Transverse colon (tissue), 4 donors: Measurements from ENCODE around the gene MEIOC. TPM values are rescaled to one million over a fixed set of nuclear protein-coding genes. Genes with fewer than 3 reads are reported as not detected.

Experiments used
- DNase-seq: peaks from one replicate; pipeline ENCODE4 v3.0.0-alpha.2; 2019
- H3K27ac ChIP-seq, 4 donors: fragments of 200-600 bp; sonication (generic); 2 replicates each; pipeline ENCODE4 v1.5.1; 2016 to 2018; ENCODE audit warnings: inconsistent platforms in 4 of 4
- H3K27me3 ChIP-seq: fragments of 200-600 bp; sonication (generic); 2 replicates; pipeline ENCODE4 v1.5.1; 2017; ENCODE audit warnings: inconsistent platforms
- H3K36me3 ChIP-seq, 4 donors: fragments of 200-600 bp; sonication (generic); 2 replicates each; pipeline ENCODE4 v1.5.1; 2017 to 2019; ENCODE audit warnings: inconsistent platforms in 4 of 4
- H3K4me1 ChIP-seq, 4 donors: fragments of 200-600 bp; sonication (generic); 2 replicates each; pipeline ENCODE4 v1.5.1; 2017 to 2020; ENCODE audit warnings: inconsistent platforms in 4 of 4
- H3K4me3 ChIP-seq, 4 donors: fragments of 200-600 bp; sonication (generic); 1 replicate in 1 of 4; 2 replicates in 3 of 4; pipeline versions ENCODE4 v1.5.1 to v1.6.1; 2017 to 2019; ENCODE audit warnings: inconsistent platforms in 4 of 4
- H3K9me3 ChIP-seq, 2 donors: fragments of 200-600 bp; sonication (generic); 2 replicates each; pipeline ENCODE4 v1.5.1; 2017 to 2019; ENCODE audit warnings: inconsistent platforms in 2 of 2
- EP300 ChIP-seq: sonication (generic); formaldehyde crosslinking; IDR thresholded peaks from one replicate; pipeline ENCODE4 v1.6.1; 2017; ENCODE audit warnings: antibody characterized with exemption, low read depth
- POLR2A ChIP-seq: fragments of 450-650 bp; IDR thresholded peaks from one replicate; pipeline ENCODE4 v1.6.1; 2016; ENCODE audit warnings: antibody characterized with exemption, mild to moderate bottlenecking, moderate library complexity
- POLR2AphosphoS5 ChIP-seq, 3 donors: sonication (generic); formaldehyde crosslinking; IDR thresholded peaks; one replicate each; pipeline ENCODE4 v1.6.1; 2016; ENCODE audit warnings: antibody characterized with exemption in 3 of 3
- WGBS, 2 donors: methylation state at CpG; one replicate each; pipeline ENCODE4 v1.1.5; 2018; ENCODE audit warnings: low coverage in 1 of 2; 5-methylcytosine and 5-hydroxymethylcytosine counted together
- in situ Hi-C, 4 donors: fragments of 200-750 bp; cut with MboI; loops; one replicate each; pipeline versions ENCODE4 v1.15.0 to v1.15.1; 2017; ENCODE audit warnings: low sequenced_read_pairs in 3 of 4, low pct_ligation_motif_present in 1 of 4, low pct_unique_long_range_greater_than_20kb in 1 of 4
- intact Hi-C: fragments of 100-400 bp; cut with DNase I; formaldehyde crosslinking; loops from one replicate; pipeline ENCODE4 v1.15.1; 2023; ENCODE audit warnings: low total_unique reads
- total RNA-seq, 4 donors: library from RNA; depleted of rRNA; stranded (reverse); fragments of >200 nt; gene quantifications; one replicate each; pipeline ENCODE4 v1.1.0, GENCODE V29; 2016
- TF ChIP-seq, protein P1 (sequence below), 5 experiments: fragments of 200-600 bp in 3 of 5; fragments of 450-650 bp in 2 of 5; sonication (generic) in 3 of 5; IDR thresholded peaks; 1 replicate in 2 of 5; 2 replicates in 3 of 5; pipeline ENCODE4 v1.5.1; 2016 to 2017; ENCODE audit warnings: antibody characterized with exemption in 5 of 5, inconsistent platforms in 3 of 5, mild to moderate bottlenecking in 2 of 5, moderate library complexity in 1 of 5

The MEIOC gene
- total RNA-seq, 4 donors from 2014 or later, result not detected

DNA sequence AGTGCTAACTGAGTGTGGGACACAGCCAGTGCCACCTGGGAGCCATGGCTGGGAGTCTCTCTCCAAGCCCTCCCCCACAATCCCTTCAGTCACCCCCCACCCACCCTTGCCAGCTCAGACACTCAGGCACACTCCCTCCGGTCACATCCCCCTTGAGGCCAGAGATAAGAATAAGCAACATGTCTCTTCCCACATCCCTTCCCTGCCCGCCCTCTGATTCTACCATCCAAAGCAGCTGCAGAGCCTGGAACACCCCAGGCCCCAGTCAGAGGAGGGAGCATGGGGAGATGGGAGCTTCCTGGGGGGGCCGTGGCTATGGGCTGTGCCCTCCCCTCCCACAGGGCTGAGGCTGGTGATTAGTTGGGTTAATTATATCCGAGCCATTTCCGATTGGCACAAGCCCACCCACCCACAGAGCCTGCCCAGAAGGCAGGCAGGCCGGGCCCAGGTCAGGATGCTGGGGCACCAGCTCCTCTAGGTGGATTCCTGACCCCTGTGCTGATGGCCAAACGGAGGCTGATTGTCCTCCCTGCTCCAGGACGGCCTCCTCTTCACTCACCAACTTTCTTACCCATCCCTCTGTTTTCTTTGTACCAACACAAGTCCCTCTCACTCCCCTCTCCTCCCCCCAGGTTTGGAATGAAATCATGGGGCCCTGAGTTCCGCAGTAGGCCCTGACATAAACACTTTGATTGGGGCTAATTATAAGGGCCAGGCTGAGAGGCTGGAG is 28.6 kb upstream of the MEIOC start:
- H3K4me1 ChIP-seq, result no peaks in the 10 kb centered on the region
- in situ Hi-C loops, result loop anchor here in 3 of 4 donors (25.0 kb wide), 1 partner anchor 90 kb away; no protein-coding TSS in a partner anchor
- no peaks in the 10 kb centered on the region for H3K9me3 ChIP-seq
- H3K27me3 ChIP-seq, result no peaks in the 10 kb centered on the region
- WGBS, 2 donors, result 70 to 85% methylated on average over 2 to 9 of the region's 9 CpGs
- no peaks in the 10 kb centered on the region for H3K36me3 ChIP-seq
- no peak overlapping the region for H3K27ac ChIP-seq
- intact Hi-C loops, result no loop called here
- no peak for TF ChIP-seq POLR2AphosphoS5 (IDR thresholded peaks at IDR 0.05)
- TF ChIP-seq, protein P1, sequence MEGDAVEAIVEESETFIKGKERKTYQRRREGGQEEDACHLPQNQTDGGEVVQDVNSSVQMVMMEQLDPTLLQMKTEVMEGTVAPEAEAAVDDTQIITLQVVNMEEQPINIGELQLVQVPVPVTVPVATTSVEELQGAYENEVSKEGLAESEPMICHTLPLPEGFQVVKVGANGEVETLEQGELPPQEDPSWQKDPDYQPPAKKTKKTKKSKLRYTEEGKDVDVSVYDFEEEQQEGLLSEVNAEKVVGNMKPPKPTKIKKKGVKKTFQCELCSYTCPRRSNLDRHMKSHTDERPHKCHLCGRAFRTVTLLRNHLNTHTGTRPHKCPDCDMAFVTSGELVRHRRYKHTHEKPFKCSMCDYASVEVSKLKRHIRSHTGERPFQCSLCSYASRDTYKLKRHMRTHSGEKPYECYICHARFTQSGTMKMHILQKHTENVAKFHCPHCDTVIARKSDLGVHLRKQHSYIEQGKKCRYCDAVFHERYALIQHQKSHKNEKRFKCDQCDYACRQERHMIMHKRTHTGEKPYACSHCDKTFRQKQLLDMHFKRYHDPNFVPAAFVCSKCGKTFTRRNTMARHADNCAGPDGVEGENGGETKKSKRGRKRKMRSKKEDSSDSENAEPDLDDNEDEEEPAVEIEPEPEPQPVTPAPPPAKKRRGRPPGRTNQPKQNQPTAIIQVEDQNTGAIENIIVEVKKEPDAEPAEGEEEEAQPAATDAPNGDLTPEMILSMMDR (IDR thresholded peaks at IDR 0.05), result no peak
- TF ChIP-seq EP300, result no peak
- TF ChIP-seq POLR2A, result no peak
- DNase-seq, result no peak
- no peak overlapping the region for H3K4me3 ChIP-seq

DNA sequence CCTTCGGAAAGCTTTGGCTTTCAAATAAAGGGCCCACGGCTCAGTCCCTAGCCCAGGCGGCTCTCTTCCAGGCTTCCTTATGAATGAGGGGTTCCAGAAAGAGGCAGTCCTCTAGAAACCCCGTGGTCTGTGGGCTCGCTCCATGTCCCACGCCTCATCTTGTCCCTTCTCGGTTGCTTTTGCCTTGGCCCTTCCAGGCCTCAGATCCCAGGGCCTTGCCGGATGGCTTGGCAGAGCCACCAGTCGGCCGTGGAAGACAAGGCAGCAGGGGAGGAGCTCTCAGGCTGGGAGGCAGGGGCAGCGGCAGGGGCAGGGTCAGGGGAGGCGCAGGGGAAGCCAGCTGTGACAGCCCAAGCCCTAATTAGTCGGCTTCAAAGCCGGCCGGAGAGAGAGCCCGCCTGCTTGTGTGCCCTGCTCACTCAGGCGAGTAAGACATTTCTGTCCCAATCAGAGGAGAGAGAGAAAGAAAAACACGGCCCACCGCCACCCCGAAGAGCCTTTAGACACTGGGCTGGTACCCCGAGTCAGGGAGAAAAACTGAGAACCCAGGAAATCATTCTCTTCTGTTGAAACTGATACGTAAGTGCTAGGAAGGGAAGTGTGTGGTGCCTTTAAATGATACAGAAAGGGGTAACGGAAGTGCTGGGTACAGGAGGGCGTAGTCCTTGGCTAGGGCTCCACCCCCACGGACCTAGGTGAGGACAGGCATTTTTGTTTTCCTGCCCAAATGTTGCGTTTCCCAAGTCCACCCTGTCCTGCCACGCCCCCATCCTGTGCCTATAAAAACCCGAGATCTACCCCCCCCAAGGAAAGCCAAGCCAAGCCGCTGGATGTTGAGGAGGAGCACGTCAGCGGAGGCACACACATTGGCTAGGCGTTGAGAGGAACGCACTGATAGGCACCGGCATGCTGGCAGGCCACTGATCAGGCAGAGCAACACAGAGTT is 27.8 kb upstream of the MEIOC start:
- WGBS, 2 donors, result 13 to 73% methylated on average over 6 to 34 of the region's 34 CpGs
- Histone ChIP-seq H3K27me3 (no peaks in the 10 kb centered on the region), H3K27ac (no peak overlapping the region), H3K4me1 (no peaks in the 10 kb centered on the region), H3K36me3 (no peaks in the 10 kb centered on the region), H3K4me3 (no peak overlapping the region), H3K9me3 (no peaks in the 10 kb centered on the region)
- in situ Hi-C loops, result loop anchor here in 3 of 4 donors (25.0 kb wide), 1 partner anchor 91 kb away; no protein-coding TSS in a partner anchor
- TF ChIP-seq EP300 (no peak), POLR2A (no peak), POLR2AphosphoS5 (IDR thresholded peaks at IDR 0.05) (no peak)
- TF ChIP-seq, protein P1 (IDR thresholded peaks at IDR 0.05), result no peak
- intact Hi-C loops, result no loop called here
- DNase-seq, result no peak

DNA sequence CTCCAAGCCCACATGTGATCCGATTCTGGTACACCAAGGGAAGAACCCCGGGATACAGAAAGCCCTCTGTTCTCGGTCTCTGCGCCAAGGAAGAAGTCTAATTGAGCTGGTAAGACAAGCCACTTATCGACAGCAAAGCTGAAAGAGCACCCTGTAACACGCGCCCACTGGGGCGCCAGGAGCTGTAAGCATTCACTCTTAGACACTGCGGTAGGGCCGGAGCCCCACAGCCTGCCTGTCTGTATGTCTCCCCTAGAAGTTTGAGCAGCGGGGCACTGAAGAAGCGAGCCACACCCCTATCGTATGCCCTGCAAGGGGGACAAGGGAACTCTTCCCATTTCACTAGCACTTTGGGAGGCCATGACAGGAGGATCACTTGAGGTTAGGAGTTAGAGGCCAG is 27.0 kb upstream of the MEIOC start:
- no peak for DNase-seq
- no peak overlapping the region for H3K27ac ChIP-seq
- no peaks in the 10 kb centered on the region for H3K9me3 ChIP-seq
- in situ Hi-C loops, result loop anchor here in 3 of 4 donors (25.0 kb wide), 1 partner anchor 92 kb away; no protein-coding TSS in a partner anchor
- H3K4me3 ChIP-seq, result no peak overlapping the region
- H3K4me1 ChIP-seq, result no peaks in the 10 kb centered on the region
- H3K27me3 ChIP-seq, result no peaks in the 10 kb centered on the region
- no peaks in the 10 kb centered on the region for H3K36me3 ChIP-seq
- TF ChIP-seq POLR2AphosphoS5 (IDR thresholded peaks at IDR 0.05), result no peak
- TF ChIP-seq EP300, result no peak
- no peak for TF ChIP-seq POLR2A
- TF ChIP-seq, protein P1 (IDR thresholded peaks at IDR 0.05), result no peak
- intact Hi-C loops, result no loop called here
- WGBS, 2 donors, result 89% methylated on average over 13 of the region's 13 CpGs; no CpG with 5 or more reads in 1 of the 2 donors

DNA sequence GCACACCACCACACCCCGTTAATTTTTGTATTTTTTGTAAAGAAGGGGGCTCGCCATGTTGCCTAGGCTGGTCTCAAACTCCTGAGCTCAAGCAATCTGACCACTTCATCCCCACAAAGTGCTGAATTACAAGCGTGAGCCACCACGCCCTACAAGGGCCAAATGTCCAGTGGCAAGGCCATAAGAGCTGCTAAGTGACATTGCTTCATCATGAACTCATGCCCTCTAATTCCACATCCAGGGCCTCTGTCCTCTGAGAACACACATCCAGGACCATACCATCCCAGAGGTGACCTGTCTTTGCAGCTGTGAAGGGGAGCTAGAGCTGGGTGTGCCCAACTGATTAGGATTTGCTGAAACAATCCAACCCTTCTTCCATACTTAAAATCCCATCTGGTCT is 25.6 kb upstream of the MEIOC start:
- DNase-seq, result no peak
- Histone ChIP-seq H3K27ac (no peak overlapping the region), H3K27me3 (no peaks in the 10 kb centered on the region), H3K36me3 (no peaks in the 10 kb centered on the region), H3K4me3 (no peak overlapping the region), H3K9me3 (no peaks in the 10 kb centered on the region), H3K4me1 (no peaks in the 10 kb centered on the region)
- TF ChIP-seq POLR2AphosphoS5 (IDR thresholded peaks at IDR 0.05), result no peak
- TF ChIP-seq, protein P1 (IDR thresholded peaks at IDR 0.05), result no peak
- no peak for TF ChIP-seq POLR2A
- 80% methylated on average over 4 of the region's 4 CpGs; no CpG with 5 or more reads in 1 of the 2 donors for WGBS, 2 donors
- in situ Hi-C loops (loop anchor here in 3 of 4 donors (25.0 kb wide), 1 partner anchor 93 kb away; no protein-coding TSS in a partner anchor), intact Hi-C loops (no loop called here)
